Effector memory CD8-positive, alpha-beta T cell (primary cell): Measurements from ENCODE around the gene KCNMA1.

Experiments
- ATAC-seq: fragments of 150-1000 bp; cut with Tn5 transposase; replicated peaks from 2 replicates; pipeline ENCODE4 v1.10.0; 2021; ENCODE audit warnings: mild to moderate bottlenecking, moderate library complexity
- DNase-seq, 3 experiments: peaks; one replicate each; pipeline ENCODE4 v3.0.0; 2021
- H3K27ac Mint-ChIP-seq, 2 donors: one replicate each; pipeline ENCODE4 v1.8.0; 2022; ENCODE audit warnings: mild to moderate bottlenecking in 2 of 2, mixed read lengths in 2 of 2, moderate library complexity in 2 of 2
- H3K27me3 Mint-ChIP-seq, 2 donors: one replicate each; pipeline ENCODE4 v1.8.0; 2022; ENCODE audit warnings: mixed read lengths in 2 of 2
- H3K36me3 Mint-ChIP-seq: one replicate; pipeline ENCODE4 v1.8.0; 2022; ENCODE audit warnings: mild to moderate bottlenecking, moderate library complexity, mixed read lengths; ENCODE audit not compliant: insufficient read depth
- H3K4me1 Mint-ChIP-seq, 2 donors: one replicate each; pipeline ENCODE4 v1.8.0; 2022; ENCODE audit warnings: low read depth in 2 of 2, mixed read lengths in 2 of 2
- H3K4me3 Mint-ChIP-seq, 2 donors: one replicate each; pipeline ENCODE4 v1.8.0; 2022; ENCODE audit warnings: mild to moderate bottlenecking in 2 of 2, mixed read lengths in 2 of 2, moderate library complexity in 2 of 2
- H3K9me3 Mint-ChIP-seq, 2 donors: one replicate each; pipeline ENCODE4 v1.8.0; 2022; ENCODE audit warnings: mixed read lengths in 2 of 2

The KCNMA1 gene

GRCh38 chr10:77236700-77237099 is 400.9 kb downstream of the KCNMA1 start:
- no peaks in the 10 kb centered on the region for H3K9me3 Mint-ChIP-seq
- ATAC-seq (no peak), DNase-seq (no peak)
- H3K4me1 Mint-ChIP-seq = no peaks in the 10 kb centered on the region
- no peak overlapping the region for H3K4me3 Mint-ChIP-seq
- H3K36me3 Mint-ChIP-seq = no peaks in the 10 kb centered on the region
- H3K27ac Mint-ChIP-seq = no peak overlapping the region
- H3K27me3 Mint-ChIP-seq = peaks cover 0 to 10% of the 10 kb centered on the region in 2 donors

DNA sequence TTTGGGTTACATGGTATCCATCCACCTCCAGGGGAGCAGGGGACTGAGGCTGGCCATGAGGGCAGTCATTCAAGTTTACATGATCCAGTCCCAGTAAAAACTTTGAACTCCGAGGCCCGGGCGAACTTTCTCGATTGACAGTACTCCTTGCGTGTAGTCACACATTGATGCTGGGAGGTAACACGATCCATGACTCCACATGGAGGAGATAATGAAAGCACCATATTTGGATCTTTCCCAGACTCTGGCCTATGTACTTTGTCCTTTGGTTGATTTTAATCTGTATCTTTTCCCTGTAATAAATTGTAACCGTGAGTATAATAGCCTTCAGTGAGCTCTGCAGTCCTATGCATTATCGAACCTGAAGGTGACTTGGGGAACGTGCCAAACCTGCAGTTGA is 401.6 kb downstream of the KCNMA1 start:
- Mint-ChIP-seq H3K27ac (no peak overlapping the region), H3K4me3 (no peak overlapping the region), H3K27me3 (peaks cover 0 to 10% of the 10 kb centered on the region in 2 donors), H3K36me3 (no peaks in the 10 kb centered on the region), H3K9me3 (no peaks in the 10 kb centered on the region), H3K4me1 (no peaks in the 10 kb centered on the region)
- DNase-seq (no peak), ATAC-seq (no peak)

GRCh38 chr10:77234599-77234998 is 403.0 kb downstream of the KCNMA1 start:
- H3K4me3 Mint-ChIP-seq = no peak overlapping the region
- H3K36me3 Mint-ChIP-seq = no peaks in the 10 kb centered on the region
- H3K27ac Mint-ChIP-seq = no peak overlapping the region
- H3K9me3 Mint-ChIP-seq = no peaks in the 10 kb centered on the region
- ATAC-seq = no peak
- H3K4me1 Mint-ChIP-seq = no peaks in the 10 kb centered on the region
- DNase-seq = no peak
- H3K27me3 Mint-ChIP-seq = peaks cover 0 to 10% of the 10 kb centered on the region in 2 donors

GRCh38 chr10:77233466-77233865 is 404.1 kb downstream of the KCNMA1 start:
- H3K9me3 Mint-ChIP-seq = no peaks in the 10 kb centered on the region
- H3K27me3 Mint-ChIP-seq = peaks cover 0 to 10% of the 10 kb centered on the region in 2 donors
- ATAC-seq (no peak), DNase-seq (no peak)
- H3K4me3 Mint-ChIP-seq = no peak overlapping the region
- no peaks in the 10 kb centered on the region for H3K4me1 Mint-ChIP-seq
- no peak overlapping the region for H3K27ac Mint-ChIP-seq
- H3K36me3 Mint-ChIP-seq = no peaks in the 10 kb centered on the region

GRCh38 chr10:77231884-77232610 is 405.6 kb downstream of the KCNMA1 start:
- Mint-ChIP-seq H3K27ac (no peak overlapping the region), H3K4me3 (no peak overlapping the region), H3K4me1 (no peaks in the 10 kb centered on the region), H3K27me3 (peaks cover 0 to 10% of the 10 kb centered on the region in 2 donors), H3K36me3 (no peaks in the 10 kb centered on the region), H3K9me3 (no peaks in the 10 kb centered on the region)
- DNase-seq = no peak
- no peak for ATAC-seq

GRCh38 chr10:77231375-77231774 is 406.2 kb downstream of the KCNMA1 start:
- Mint-ChIP-seq H3K4me3 (no peak overlapping the region), H3K27ac (no peak overlapping the region), H3K27me3 (peaks cover 0 to 10% of the 10 kb centered on the region in 2 donors), H3K4me1 (no peaks in the 10 kb centered on the region), H3K36me3 (no peaks in the 10 kb centered on the region), H3K9me3 (no peaks in the 10 kb centered on the region)
- no peak for ATAC-seq
- DNase-seq = no peak

- ATAC-seq (no peak), DNase-seq (no peak)
- no peak overlapping the region for H3K4me3 Mint-ChIP-seq
- H3K36me3 Mint-ChIP-seq = no peaks in the 10 kb centered on the region
- H3K27ac Mint-ChIP-seq = no peak overlapping the region
- no peaks in the 10 kb centered on the region for H3K9me3 Mint-ChIP-seq
- H3K4me1 Mint-ChIP-seq = peaks cover 0 to 3% of the 10 kb centered on the region in 2 donors
- peaks cover 0 to 5% of the 10 kb centered on the region in 2 donors for H3K27me3 Mint-ChIP-seq
Observed at GRCh38 chr10:77230194-77230593, 407.4 kb downstream of the KCNMA1 start.

GRCh38 chr10:77229704-77230103 is 407.9 kb downstream of the KCNMA1 start:
- Mint-ChIP-seq H3K27me3 (peaks cover 0 to 9% of the 10 kb centered on the region in 2 donors), H3K27ac (no peak overlapping the region), H3K4me1 (peaks cover 0 to 3% of the 10 kb centered on the region in 2 donors), H3K9me3 (no peaks in the 10 kb centered on the region), H3K4me3 (no peak overlapping the region), H3K36me3 (no peaks in the 10 kb centered on the region)
- ATAC-seq (no peak), DNase-seq (no peak)

DNA sequence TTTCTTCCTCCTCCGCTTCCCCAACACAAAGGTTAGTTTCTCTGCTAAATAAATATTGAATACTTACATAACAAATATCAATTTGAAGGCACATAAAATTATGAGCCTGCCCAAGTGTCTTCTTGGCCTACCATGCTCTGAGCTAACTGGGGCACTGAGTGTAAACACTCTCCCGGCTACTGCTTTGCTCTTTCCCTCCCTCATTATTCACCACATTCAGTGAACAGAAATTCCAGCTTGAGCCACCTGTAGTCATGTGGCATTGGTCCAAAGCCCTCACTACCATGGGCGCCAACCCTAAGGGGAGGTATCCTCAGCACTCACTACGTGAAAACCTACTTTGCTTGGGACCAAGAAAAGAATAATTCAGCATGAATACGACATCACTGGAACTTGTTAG is 409.0 kb downstream of the KCNMA1 start:
- H3K27me3 Mint-ChIP-seq = peaks cover 4 to 21% of the 10 kb centered on the region in 2 donors
- no peaks in the 10 kb centered on the region for H3K9me3 Mint-ChIP-seq
- no peak for DNase-seq
- no peak overlapping the region for H3K4me3 Mint-ChIP-seq
- H3K4me1 Mint-ChIP-seq = peaks cover 0 to 3% of the 10 kb centered on the region in 2 donors
- no peak for ATAC-seq
- H3K27ac Mint-ChIP-seq = no peak overlapping the region
- H3K36me3 Mint-ChIP-seq = no peaks in the 10 kb centered on the region

GRCh38 chr10:77226853-77227565 is 410.6 kb downstream of the KCNMA1 start:
- H3K9me3 Mint-ChIP-seq = no peaks in the 10 kb centered on the region
- no peak overlapping the region for H3K4me3 Mint-ChIP-seq
- no peaks in the 10 kb centered on the region for H3K36me3 Mint-ChIP-seq
- DNase-seq = no peak
- no peak for ATAC-seq
- no peak overlapping the region for H3K27ac Mint-ChIP-seq
- peaks cover 6 to 32% of the 10 kb centered on the region in 2 donors for H3K27me3 Mint-ChIP-seq
- H3K4me1 Mint-ChIP-seq = peaks cover 0 to 3% of the 10 kb centered on the region in 2 donors

DNA sequence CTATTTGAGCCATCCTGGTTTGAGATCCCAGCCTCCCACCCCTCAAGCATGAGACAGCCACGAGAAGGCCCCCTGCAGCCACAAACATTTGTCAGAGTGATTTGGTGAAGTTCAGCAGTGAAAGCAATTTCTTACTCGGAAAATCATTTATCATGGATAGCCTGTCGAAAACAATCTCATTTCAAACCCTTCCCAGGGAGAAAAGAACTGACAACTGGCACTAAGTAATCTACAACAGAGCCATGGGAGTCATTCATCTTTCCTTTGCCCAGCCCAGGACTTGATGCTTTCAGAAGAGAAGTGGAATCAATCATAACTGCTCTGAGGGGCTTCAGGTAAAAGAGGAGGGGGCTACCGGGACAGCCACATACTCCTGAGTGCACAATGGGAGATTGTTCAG is 411.2 kb downstream of the KCNMA1 start:
- no peak overlapping the region for H3K4me3 Mint-ChIP-seq
- H3K27ac Mint-ChIP-seq = no peak overlapping the region
- DNase-seq = no peak
- no peaks in the 10 kb centered on the region for H3K9me3 Mint-ChIP-seq
- peaks cover 0 to 3% of the 10 kb centered on the region in 2 donors for H3K4me1 Mint-ChIP-seq
- no peak for ATAC-seq
- peaks cover 12 to 38% of the 10 kb centered on the region in 2 donors for H3K27me3 Mint-ChIP-seq
- H3K36me3 Mint-ChIP-seq = no peaks in the 10 kb centered on the region

- DNase-seq (no peak), ATAC-seq (no peak)
- Mint-ChIP-seq H3K4me1 (peaks cover 0 to 3% of the 10 kb centered on the region in 2 donors), H3K9me3 (no peaks in the 10 kb centered on the region), H3K36me3 (no peaks in the 10 kb centered on the region), H3K27me3 (peaks cover 16 to 42% of the 10 kb centered on the region in 2 donors), H3K4me3 (no peak overlapping the region), H3K27ac (no peak overlapping the region)
Observed at GRCh38 chr10:77226020-77226419, 411.6 kb downstream of the KCNMA1 start.

DNA sequence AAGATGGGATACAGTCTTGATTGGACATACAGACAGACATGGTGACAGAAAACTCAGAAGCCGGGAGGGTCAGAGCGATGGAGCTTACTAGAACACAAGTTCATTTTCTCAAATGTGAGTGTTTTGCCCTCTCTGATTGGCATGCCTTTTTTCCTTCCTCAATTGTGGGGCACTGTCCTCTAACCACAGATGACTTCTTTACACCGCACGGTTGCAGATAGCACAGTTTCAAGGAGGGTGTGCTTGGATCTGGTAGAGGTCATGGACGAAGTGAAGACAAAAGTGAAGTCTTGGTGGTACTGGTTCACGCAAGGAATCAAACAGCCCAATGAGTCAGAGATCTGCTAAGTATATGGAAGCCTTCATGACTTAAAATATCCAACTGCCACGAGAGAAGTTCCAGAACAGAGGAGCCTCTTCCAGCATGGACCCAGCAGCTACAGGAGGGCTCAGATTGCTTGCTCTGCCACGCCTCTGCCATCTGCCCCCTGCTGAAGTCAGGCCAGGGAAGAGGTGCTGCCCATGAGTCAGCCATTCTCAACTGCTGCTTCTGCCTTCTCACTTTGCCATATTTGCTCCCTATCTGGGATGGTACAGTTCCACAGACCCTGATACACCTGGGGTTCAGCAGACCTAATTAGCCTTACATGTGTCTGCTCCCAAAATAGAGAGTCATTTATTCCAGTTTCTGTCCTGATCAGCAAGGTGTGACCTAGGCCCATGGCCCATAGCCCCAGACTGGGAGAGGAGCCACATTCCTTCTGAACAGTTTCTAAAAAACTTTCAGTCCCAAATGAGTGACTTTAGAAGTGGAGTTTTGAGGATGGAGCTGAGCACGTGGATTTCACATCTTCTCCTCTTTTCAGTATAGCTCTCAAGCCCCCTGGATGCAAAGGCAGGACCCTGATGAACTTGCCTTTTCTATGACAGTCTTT is 413.8 kb downstream of the KCNMA1 start:
- peaks cover 22 to 56% of the 10 kb centered on the region in 2 donors for H3K27me3 Mint-ChIP-seq
- no peaks in the 10 kb centered on the region for H3K36me3 Mint-ChIP-seq
- no peak for DNase-seq
- H3K4me3 Mint-ChIP-seq = no peak overlapping the region
- ATAC-seq = no peak
- no peak overlapping the region for H3K27ac Mint-ChIP-seq
- H3K9me3 Mint-ChIP-seq = no peaks in the 10 kb centered on the region
- H3K4me1 Mint-ChIP-seq = peaks cover 0 to 3% of the 10 kb centered on the region in 2 donors
